ENCODE results near the gene IFNAR1.
A peak's percentile ranks its signal among the peaks of the same experiment; 100 is the strongest.

IFNAR1 gene

GRCh38 chr21:33383056-33383888, 58.5 kb downstream of the IFNAR1 start:
- H3K4me3 ChIP-seq (ENCODE audit: insufficient read depth, low read depth, low read length, poor library complexity, severe bottlenecking), result peak overlapping the region; percentile 56

GRCh38 chr21:33384841-33385331, 60.1 kb downstream of the IFNAR1 start:
- Histone ChIP-seq H3K27ac (ENCODE audit: insufficient read depth, low read length, poor library complexity, severe bottlenecking) (peak overlapping the region; percentile 38), H3K4me1 (ENCODE audit: control insufficient read depth, insufficient read depth, low read length, poor library complexity, severe bottlenecking) (peaks cover 44% of the 10 kb centered on the region), H3K9me3 (ENCODE audit: control insufficient read depth, low read length) (no peaks in the 10 kb centered on the region), H3K27me3 (replicated peaks; ENCODE audit: control insufficient read depth, insufficient read depth, low read length, poor library complexity, severe bottlenecking) (no peaks in the 10 kb centered on the region), H3K36me3 (ENCODE audit: control insufficient read depth, insufficient read depth, low read length) (no peaks in the 10 kb centered on the region), H3K4me3 (ENCODE audit: insufficient read depth, low read depth, low read length, poor library complexity, severe bottlenecking) (peak overlapping the region; percentile 22)
- DNase-seq, result peak in 2 of 3 donors; percentile 10 to 12

More at GRCh38 chr21:33383056-33383888, 58.5 kb downstream of the IFNAR1 start:
- Histone ChIP-seq H3K9me3 (ENCODE audit: control insufficient read depth, low read length) (no peaks in the 10 kb centered on the region), H3K4me1 (ENCODE audit: control insufficient read depth, insufficient read depth, low read length, poor library complexity, severe bottlenecking) (peaks cover 47% of the 10 kb centered on the region), H3K36me3 (ENCODE audit: control insufficient read depth, insufficient read depth, low read length) (no peaks in the 10 kb centered on the region), H3K27me3 (replicated peaks; ENCODE audit: control insufficient read depth, insufficient read depth, low read length, poor library complexity, severe bottlenecking) (no peaks in the 10 kb centered on the region), H3K27ac (ENCODE audit: insufficient read depth, low read length, poor library complexity, severe bottlenecking) (peak overlapping the region; percentile 52)
- DNase-seq, result peak; percentile 72 to 79 (median 78)

DNA sequence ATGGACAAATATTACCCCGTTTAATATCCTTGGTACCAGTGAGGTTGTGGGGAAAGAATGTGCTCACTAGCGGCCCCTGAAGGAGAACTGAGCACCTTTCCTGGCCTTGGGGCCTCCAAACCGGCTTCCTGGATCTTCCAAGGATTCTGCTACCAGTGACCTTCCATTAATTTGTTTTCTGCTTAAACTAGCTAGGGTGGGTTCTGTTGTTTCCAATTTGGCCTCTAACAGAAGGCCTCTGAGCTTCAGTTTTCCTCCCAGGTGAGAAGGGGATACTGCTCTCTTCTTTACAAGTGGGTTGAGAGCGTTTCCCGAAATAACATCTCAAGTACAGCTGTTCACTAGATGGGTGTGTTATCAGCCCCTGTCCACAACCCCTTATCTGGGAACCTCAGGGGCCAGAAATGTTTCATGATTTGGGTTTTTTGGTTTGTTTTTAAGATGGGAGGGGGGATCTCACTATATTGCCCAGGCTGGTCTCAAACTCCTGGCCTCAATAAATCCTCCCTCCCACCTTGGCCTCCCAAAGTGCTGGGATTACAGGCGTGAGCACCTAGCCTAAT, 61.5 kb downstream of the IFNAR1 start:
- H3K27me3 ChIP-seq (replicated peaks; ENCODE audit: control insufficient read depth, insufficient read depth, low read length, poor library complexity, severe bottlenecking), result no peaks in the 10 kb centered on the region
- H3K4me3 ChIP-seq (ENCODE audit: insufficient read depth, low read depth, low read length, poor library complexity, severe bottlenecking), result no peak overlapping the region
- no peak overlapping the region for H3K27ac ChIP-seq (ENCODE audit: insufficient read depth, low read length, poor library complexity, severe bottlenecking)
- no peak for DNase-seq
- peaks cover 31% of the 10 kb centered on the region for H3K4me1 ChIP-seq (ENCODE audit: control insufficient read depth, insufficient read depth, low read length, poor library complexity, severe bottlenecking)
- H3K36me3 ChIP-seq (ENCODE audit: control insufficient read depth, insufficient read depth, low read length), result no peaks in the 10 kb centered on the region
- no peaks in the 10 kb centered on the region for H3K9me3 ChIP-seq (ENCODE audit: control insufficient read depth, low read length)

DNA sequence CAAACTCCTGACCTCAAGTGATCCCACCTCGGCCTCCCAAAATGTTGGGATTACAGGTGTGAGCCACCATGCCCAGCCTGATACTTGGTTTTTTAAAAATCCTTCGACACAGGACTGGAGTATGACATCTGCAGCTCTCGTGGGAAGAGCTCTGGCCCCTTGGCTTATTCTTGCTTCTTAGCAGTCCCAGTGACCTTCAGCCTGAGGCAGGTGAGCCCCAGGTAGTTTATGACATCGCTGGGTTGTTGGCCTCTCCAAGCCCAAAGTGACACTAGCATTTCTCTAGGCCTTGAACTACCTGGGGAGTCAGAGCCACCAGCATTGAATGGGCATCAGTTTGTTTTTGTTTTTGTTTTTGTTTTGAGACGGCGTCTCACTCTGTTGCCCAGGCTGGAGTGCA, 62.5 kb downstream of the IFNAR1 start:
- peaks cover 27% of the 10 kb centered on the region for H3K4me1 ChIP-seq (ENCODE audit: control insufficient read depth, insufficient read depth, low read length, poor library complexity, severe bottlenecking)
- no peak for DNase-seq
- H3K36me3 ChIP-seq (ENCODE audit: control insufficient read depth, insufficient read depth, low read length), result no peaks in the 10 kb centered on the region
- H3K27me3 ChIP-seq (replicated peaks; ENCODE audit: control insufficient read depth, insufficient read depth, low read length, poor library complexity, severe bottlenecking), result no peaks in the 10 kb centered on the region
- H3K27ac ChIP-seq (ENCODE audit: insufficient read depth, low read length, poor library complexity, severe bottlenecking), result no peak overlapping the region
- H3K9me3 ChIP-seq (ENCODE audit: control insufficient read depth, low read length), result no peaks in the 10 kb centered on the region
- no peak overlapping the region for H3K4me3 ChIP-seq (ENCODE audit: insufficient read depth, low read depth, low read length, poor library complexity, severe bottlenecking)

- H3K9me3 ChIP-seq (ENCODE audit: control insufficient read depth, low read length), result no peaks in the 10 kb centered on the region
- H3K36me3 ChIP-seq (ENCODE audit: control insufficient read depth, insufficient read depth, low read length), result no peaks in the 10 kb centered on the region
- no peak for DNase-seq
- H3K4me3 ChIP-seq (ENCODE audit: insufficient read depth, low read depth, low read length, poor library complexity, severe bottlenecking), result no peak overlapping the region
- peaks cover 18% of the 10 kb centered on the region for H3K4me1 ChIP-seq (ENCODE audit: control insufficient read depth, insufficient read depth, low read length, poor library complexity, severe bottlenecking)
- no peaks in the 10 kb centered on the region for H3K27me3 ChIP-seq (replicated peaks; ENCODE audit: control insufficient read depth, insufficient read depth, low read length, poor library complexity, severe bottlenecking)
- no peak overlapping the region for H3K27ac ChIP-seq (ENCODE audit: insufficient read depth, low read length, poor library complexity, severe bottlenecking)
Observed at GRCh38 chr21:33388188-33388587, 63.4 kb downstream of the IFNAR1 start.

- DNase-seq, result no peak
- peaks cover 1% of the 10 kb centered on the region for H3K4me1 ChIP-seq (ENCODE audit: control insufficient read depth, insufficient read depth, low read length, poor library complexity, severe bottlenecking)
- no peak overlapping the region for H3K27ac ChIP-seq (ENCODE audit: insufficient read depth, low read length, poor library complexity, severe bottlenecking)
Observed at GRCh38 chr21:33390479-33390878, 65.7 kb downstream of the IFNAR1 start.

DNA sequence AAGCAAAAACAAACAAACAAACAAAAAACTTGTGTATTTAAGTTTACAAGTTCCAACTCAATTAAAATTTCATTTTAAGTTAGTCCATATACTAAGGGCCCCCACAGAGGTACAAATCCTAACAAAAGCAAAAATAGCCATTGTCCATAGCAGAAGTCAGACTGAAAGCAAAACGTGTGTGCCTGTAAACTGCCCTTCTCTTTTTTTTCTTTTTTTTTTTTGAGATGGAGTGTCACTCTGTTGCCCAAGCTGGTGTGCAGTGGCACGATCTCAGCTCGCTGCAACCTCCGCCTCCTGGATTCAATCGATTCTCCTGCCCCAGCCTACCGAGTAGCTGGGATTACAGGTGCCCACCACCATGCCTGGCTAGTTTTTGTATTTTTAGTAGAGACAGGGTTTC, 66.9 kb downstream of the IFNAR1 start:
- no peak overlapping the region for H3K27ac ChIP-seq (ENCODE audit: insufficient read depth, low read length, poor library complexity, severe bottlenecking)

More at GRCh38 chr21:33390479-33390878, 65.7 kb downstream of the IFNAR1 start:
- H3K9me3 ChIP-seq (ENCODE audit: control insufficient read depth, low read length), result no peaks in the 10 kb centered on the region
- H3K36me3 ChIP-seq (ENCODE audit: control insufficient read depth, insufficient read depth, low read length), result no peaks in the 10 kb centered on the region
- H3K27me3 ChIP-seq (replicated peaks; ENCODE audit: control insufficient read depth, insufficient read depth, low read length, poor library complexity, severe bottlenecking), result no peaks in the 10 kb centered on the region
- H3K4me3 ChIP-seq (ENCODE audit: insufficient read depth, low read depth, low read length, poor library complexity, severe bottlenecking), result no peak overlapping the region

DNA sequence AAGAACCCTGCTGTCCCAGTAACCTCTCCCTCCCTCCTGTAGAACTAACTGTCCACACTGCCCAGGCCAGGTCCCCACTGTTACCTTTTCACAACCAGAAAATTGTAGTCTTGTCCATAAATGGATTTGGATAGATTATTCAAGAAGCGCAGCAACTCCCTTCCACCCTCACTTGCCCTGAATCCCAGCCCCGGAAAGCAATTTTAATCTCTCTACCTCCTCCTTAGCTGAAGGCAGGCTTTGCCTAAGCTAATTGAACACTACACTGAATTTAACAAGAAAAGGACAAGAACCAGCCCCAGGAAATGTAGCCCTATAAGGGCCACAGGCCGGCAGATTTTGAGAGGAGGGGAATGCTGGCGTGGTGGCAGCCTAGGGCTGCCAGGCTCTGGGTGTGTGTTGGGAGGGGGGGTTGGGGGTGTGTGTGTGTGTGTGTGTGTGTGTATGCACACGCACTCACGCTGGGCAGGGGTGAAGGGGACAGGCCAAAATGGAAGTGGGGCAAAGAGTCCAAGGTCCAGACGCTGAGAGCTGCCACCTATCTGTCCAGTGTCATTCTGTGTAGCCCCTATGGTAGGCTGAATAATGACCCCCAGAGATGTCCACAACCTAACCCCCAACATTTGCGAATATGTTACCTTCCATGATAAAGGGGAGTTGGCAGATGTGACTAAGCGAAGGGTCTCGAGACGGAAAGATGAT, 67.7 kb downstream of the IFNAR1 start:
- H3K27me3 ChIP-seq (replicated peaks; ENCODE audit: control insufficient read depth, insufficient read depth, low read length, poor library complexity, severe bottlenecking), result no peaks in the 10 kb centered on the region
- H3K36me3 ChIP-seq (ENCODE audit: control insufficient read depth, insufficient read depth, low read length), result no peaks in the 10 kb centered on the region
- no peaks in the 10 kb centered on the region for H3K4me1 ChIP-seq (ENCODE audit: control insufficient read depth, insufficient read depth, low read length, poor library complexity, severe bottlenecking)
- no peak overlapping the region for H3K27ac ChIP-seq (ENCODE audit: insufficient read depth, low read length, poor library complexity, severe bottlenecking)
- H3K4me3 ChIP-seq (ENCODE audit: insufficient read depth, low read depth, low read length, poor library complexity, severe bottlenecking), result no peak overlapping the region
- no peaks in the 10 kb centered on the region for H3K9me3 ChIP-seq (ENCODE audit: control insufficient read depth, low read length)
- no peak for DNase-seq

More for the DNA sequence above, 66.9 kb downstream of the IFNAR1 start:
- Histone ChIP-seq H3K9me3 (ENCODE audit: control insufficient read depth, low read length) (no peaks in the 10 kb centered on the region), H3K27me3 (replicated peaks; ENCODE audit: control insufficient read depth, insufficient read depth, low read length, poor library complexity, severe bottlenecking) (no peaks in the 10 kb centered on the region), H3K4me1 (ENCODE audit: control insufficient read depth, insufficient read depth, low read length, poor library complexity, severe bottlenecking) (no peaks in the 10 kb centered on the region), H3K36me3 (ENCODE audit: control insufficient read depth, insufficient read depth, low read length) (no peaks in the 10 kb centered on the region), H3K4me3 (ENCODE audit: insufficient read depth, low read depth, low read length, poor library complexity, severe bottlenecking) (no peak overlapping the region)
- no peak for DNase-seq

DNA sequence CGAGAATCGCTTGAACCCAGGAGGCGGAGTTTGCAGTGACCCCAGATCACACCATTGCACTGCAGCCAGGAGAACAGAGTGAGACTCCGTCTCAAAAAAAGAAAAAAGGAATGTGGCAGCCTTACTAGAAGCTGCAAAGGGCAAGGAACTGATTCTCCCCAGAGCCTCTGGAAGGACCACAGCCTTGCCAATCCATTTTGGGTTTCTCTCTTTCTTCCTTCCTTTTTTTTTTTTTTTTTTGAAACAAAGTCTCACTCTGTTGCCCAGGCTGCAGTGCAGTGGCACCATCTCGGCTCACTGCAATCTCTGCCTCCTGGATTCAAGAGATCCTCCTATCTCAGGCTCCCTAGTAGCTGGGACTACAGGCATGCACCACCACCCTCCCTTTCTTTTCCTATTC, 68.6 kb downstream of the IFNAR1 start:
- H3K4me1 ChIP-seq (ENCODE audit: control insufficient read depth, insufficient read depth, low read length, poor library complexity, severe bottlenecking), result no peaks in the 10 kb centered on the region
- no peaks in the 10 kb centered on the region for H3K9me3 ChIP-seq (ENCODE audit: control insufficient read depth, low read length)

DNA sequence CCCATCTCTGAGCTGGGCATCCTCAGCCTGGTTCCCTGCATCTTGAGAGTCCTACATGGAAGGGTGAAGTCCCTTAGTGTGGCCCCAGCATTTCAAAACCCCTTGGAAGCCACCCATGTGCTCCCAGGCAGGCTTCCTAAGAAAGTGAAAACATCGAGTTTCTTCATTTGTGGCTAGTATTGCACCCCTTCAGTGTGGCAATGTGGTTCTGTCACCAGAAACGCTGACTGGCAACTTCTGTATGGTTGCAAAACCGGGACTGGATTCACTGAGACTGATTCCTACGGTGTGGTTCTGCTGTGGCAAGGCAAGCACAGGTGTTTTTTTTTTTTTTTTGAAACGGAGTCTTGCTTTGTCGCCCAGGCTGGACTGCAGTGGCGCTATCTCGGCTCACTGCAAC, 69.5 kb downstream of the IFNAR1 start:
- Histone ChIP-seq H3K9me3 (ENCODE audit: control insufficient read depth, low read length) (no peaks in the 10 kb centered on the region), H3K4me3 (ENCODE audit: insufficient read depth, low read depth, low read length, poor library complexity, severe bottlenecking) (no peak overlapping the region), H3K36me3 (ENCODE audit: control insufficient read depth, insufficient read depth, low read length) (no peaks in the 10 kb centered on the region), H3K27ac (ENCODE audit: insufficient read depth, low read length, poor library complexity, severe bottlenecking) (no peak overlapping the region), H3K27me3 (replicated peaks; ENCODE audit: control insufficient read depth, insufficient read depth, low read length, poor library complexity, severe bottlenecking) (no peaks in the 10 kb centered on the region), H3K4me1 (ENCODE audit: control insufficient read depth, insufficient read depth, low read length, poor library complexity, severe bottlenecking) (no peaks in the 10 kb centered on the region)
- no peak for DNase-seq

More for the DNA sequence above, 68.6 kb downstream of the IFNAR1 start:
- DNase-seq, result no peak
- no peak overlapping the region for H3K4me3 ChIP-seq (ENCODE audit: insufficient read depth, low read depth, low read length, poor library complexity, severe bottlenecking)
- no peak overlapping the region for H3K27ac ChIP-seq (ENCODE audit: insufficient read depth, low read length, poor library complexity, severe bottlenecking)
- no peaks in the 10 kb centered on the region for H3K36me3 ChIP-seq (ENCODE audit: control insufficient read depth, insufficient read depth, low read length)
- H3K27me3 ChIP-seq (replicated peaks; ENCODE audit: control insufficient read depth, insufficient read depth, low read length, poor library complexity, severe bottlenecking), result no peaks in the 10 kb centered on the region

Measured in effector memory CD4-positive, alpha-beta T cell (primary cell).